Measurements from ENCODE around the gene NT5C2. TPM values are rescaled to one million over a fixed set of nuclear protein-coding genes. Genes with fewer than 3 reads are reported as not detected.
"Not testable (repeated sequence)": the region's sequence is repeated elsewhere in the genome, so short reads cannot be mapped to it uniquely, and the experiment has no call there.

The NT5C2 gene
- total and polyA plus RNA-seq, 2 donors (not counting 1 experiment from before 2014, with no cell fraction given): 74.3 to 82.2 TPM

- no peak overlapping the region for H3K9ac ChIP-seq (ENCODE audit: insufficient read depth, low read length)
- H3K4me1 ChIP-seq (ENCODE audit: control insufficient read depth, extremely low read depth, insufficient read depth, low read length): peaks cover 10% of the 10 kb centered on the region
- peaks cover 6% of the 10 kb centered on the region for H3K79me2 ChIP-seq (ENCODE audit: control insufficient read depth, insufficient read depth, low read length)
- no peak for TF ChIP-seq CTCF (conservative IDR thresholded peaks at IDR 0.05 in 1 of 2, IDR thresholded peaks at IDR 0.05 in 1 of 2; ENCODE audit: low read depth in 1 of 2, low read length in 2 of 2)
- TF ChIP-seq EZH2 (IDR thresholded peaks at IDR 0.05; ENCODE audit: low read length, missing control alignments): no peak
- no peak overlapping the region for H3K4me3 ChIP-seq (replicated peaks in 1 of 4; ENCODE audit: control extremely low read depth in 1 of 4, insufficient read depth in 1 of 4, low read depth in 3 of 4, low read length in 4 of 4)
- H2AFZ ChIP-seq (ENCODE audit: low read length): no peak overlapping the region
- no peaks in the 10 kb centered on the region for H3K9me3 ChIP-seq (ENCODE audit: control insufficient read depth, insufficient read depth, low read depth, low read length)
- H3K36me3 ChIP-seq (ENCODE audit: control insufficient read depth, insufficient read depth, low read length): no peaks in the 10 kb centered on the region
- no peak for DNase-seq (ENCODE audit: low read depth in 2 of 2)
- H4K20me1 ChIP-seq (ENCODE audit: control insufficient read depth, extremely low read depth, insufficient read depth, low read length): no peaks in the 10 kb centered on the region
- H3K27ac ChIP-seq (ENCODE audit: insufficient read depth, low read length): no peak overlapping the region
- H3K4me2 ChIP-seq (ENCODE audit: extremely low read depth, insufficient read depth, low read length): no peak overlapping the region
- no peaks in the 10 kb centered on the region for H3K27me3 ChIP-seq (ENCODE audit: control insufficient read depth, insufficient read depth, low read length)
Observed at GRCh38 chr10:103141950-103142349, 51.1 kb downstream of the NT5C2 start.

- Histone ChIP-seq H4K20me1 (ENCODE audit: control insufficient read depth, extremely low read depth, insufficient read depth, low read length) (no peaks in the 10 kb centered on the region), H3K27ac (ENCODE audit: insufficient read depth, low read length) (no peak overlapping the region), H3K4me1 (ENCODE audit: control insufficient read depth, extremely low read depth, insufficient read depth, low read length) (peaks cover 2% of the 10 kb centered on the region), H3K4me2 (ENCODE audit: extremely low read depth, insufficient read depth, low read length) (no peak overlapping the region), H3K79me2 (ENCODE audit: control insufficient read depth, insufficient read depth, low read length) (peaks cover 6% of the 10 kb centered on the region), H3K36me3 (ENCODE audit: control insufficient read depth, insufficient read depth, low read length) (no peaks in the 10 kb centered on the region), H2AFZ (ENCODE audit: low read length) (no peak overlapping the region), H3K9ac (ENCODE audit: insufficient read depth, low read length) (no peak overlapping the region), H3K4me3 (replicated peaks in 1 of 4; ENCODE audit: control extremely low read depth in 1 of 4, insufficient read depth in 1 of 4, low read depth in 3 of 4, low read length in 4 of 4) (no peak overlapping the region), H3K9me3 (ENCODE audit: control insufficient read depth, insufficient read depth, low read depth, low read length) (no peaks in the 10 kb centered on the region), H3K27me3 (ENCODE audit: control insufficient read depth, insufficient read depth, low read length) (no peaks in the 10 kb centered on the region)
- TF ChIP-seq EZH2 (IDR thresholded peaks at IDR 0.05; ENCODE audit: low read length, missing control alignments) (no peak), CTCF (conservative IDR thresholded peaks at IDR 0.05 in 1 of 2, IDR thresholded peaks at IDR 0.05 in 1 of 2; ENCODE audit: low read depth in 1 of 2, low read length in 2 of 2) (no peak)
- no peak for DNase-seq (ENCODE audit: low read depth in 2 of 2)
Observed at GRCh38 chr10:103140469-103140868, 52.6 kb downstream of the NT5C2 start.

- Histone ChIP-seq H3K79me2 (ENCODE audit: control insufficient read depth, insufficient read depth, low read length) (peaks cover 6% of the 10 kb centered on the region), H4K20me1 (ENCODE audit: control insufficient read depth, extremely low read depth, insufficient read depth, low read length) (no peaks in the 10 kb centered on the region), H3K4me1 (ENCODE audit: control insufficient read depth, extremely low read depth, insufficient read depth, low read length) (no peaks in the 10 kb centered on the region), H3K27me3 (ENCODE audit: control insufficient read depth, insufficient read depth, low read length) (no peaks in the 10 kb centered on the region), H3K36me3 (ENCODE audit: control insufficient read depth, insufficient read depth, low read length) (no peaks in the 10 kb centered on the region), H3K9me3 (ENCODE audit: control insufficient read depth, insufficient read depth, low read depth, low read length) (no peaks in the 10 kb centered on the region), H3K4me3 (replicated peaks in 1 of 4; ENCODE audit: control extremely low read depth in 1 of 4, insufficient read depth in 1 of 4, low read depth in 3 of 4, low read length in 4 of 4) (no peak overlapping the region), H3K4me2 (ENCODE audit: extremely low read depth, insufficient read depth, low read length) (no peak overlapping the region), H2AFZ (ENCODE audit: low read length) (no peak overlapping the region), H3K27ac (ENCODE audit: insufficient read depth, low read length) (no peak overlapping the region), H3K9ac (ENCODE audit: insufficient read depth, low read length) (no peak overlapping the region)
- DNase-seq (ENCODE audit: low read depth in 2 of 2): no peak
- no peak for TF ChIP-seq CTCF (conservative IDR thresholded peaks at IDR 0.05 in 1 of 2, IDR thresholded peaks at IDR 0.05 in 1 of 2; ENCODE audit: low read depth in 1 of 2, low read length in 2 of 2)
- TF ChIP-seq EZH2 (IDR thresholded peaks at IDR 0.05; ENCODE audit: low read length, missing control alignments): no peak
Observed at GRCh38 chr10:103139803-103140202, 53.3 kb downstream of the NT5C2 start.

- not testable (repeated sequence) for H3K4me2 ChIP-seq (ENCODE audit: extremely low read depth, insufficient read depth, low read length); DNase-seq (ENCODE audit: low read depth in 2 of 2); H3K9me3 ChIP-seq (ENCODE audit: control insufficient read depth, insufficient read depth, low read depth, low read length); H3K27me3 ChIP-seq (ENCODE audit: control insufficient read depth, insufficient read depth, low read length); H3K36me3 ChIP-seq (ENCODE audit: control insufficient read depth, insufficient read depth, low read length); H3K9ac ChIP-seq (ENCODE audit: insufficient read depth, low read length); H3K4me1 ChIP-seq (ENCODE audit: control insufficient read depth, extremely low read depth, insufficient read depth, low read length); H3K27ac ChIP-seq (ENCODE audit: insufficient read depth, low read length); H4K20me1 ChIP-seq (ENCODE audit: control insufficient read depth, extremely low read depth, insufficient read depth, low read length); H3K4me3 ChIP-seq (replicated peaks in 1 of 4; ENCODE audit: control extremely low read depth in 1 of 4, insufficient read depth in 1 of 4, low read depth in 3 of 4, low read length in 4 of 4); H2AFZ ChIP-seq (ENCODE audit: low read length); H3K79me2 ChIP-seq (ENCODE audit: control insufficient read depth, insufficient read depth, low read length)
Observed at GRCh38 chr10:103135168-103135567, 57.9 kb downstream of the NT5C2 start.

Measured in fibroblast of lung (primary cell).